GM20000 (cell line): ENCODE data around the gene FAR2.

Experiments used
- DNase-seq: peaks from one replicate; pipeline ENCODE4 v3.0.0; 2012; ENCODE audit warnings: low spot score
- CTCF ChIP-seq: IDR thresholded peaks from 2 replicates; pipeline ENCODE4 v1.5.1; 2012; ENCODE audit warnings: mild to moderate bottlenecking, control low read depth; ENCODE audit errors: extremely low read depth, missing control alignments

The FAR2 gene

DNA sequence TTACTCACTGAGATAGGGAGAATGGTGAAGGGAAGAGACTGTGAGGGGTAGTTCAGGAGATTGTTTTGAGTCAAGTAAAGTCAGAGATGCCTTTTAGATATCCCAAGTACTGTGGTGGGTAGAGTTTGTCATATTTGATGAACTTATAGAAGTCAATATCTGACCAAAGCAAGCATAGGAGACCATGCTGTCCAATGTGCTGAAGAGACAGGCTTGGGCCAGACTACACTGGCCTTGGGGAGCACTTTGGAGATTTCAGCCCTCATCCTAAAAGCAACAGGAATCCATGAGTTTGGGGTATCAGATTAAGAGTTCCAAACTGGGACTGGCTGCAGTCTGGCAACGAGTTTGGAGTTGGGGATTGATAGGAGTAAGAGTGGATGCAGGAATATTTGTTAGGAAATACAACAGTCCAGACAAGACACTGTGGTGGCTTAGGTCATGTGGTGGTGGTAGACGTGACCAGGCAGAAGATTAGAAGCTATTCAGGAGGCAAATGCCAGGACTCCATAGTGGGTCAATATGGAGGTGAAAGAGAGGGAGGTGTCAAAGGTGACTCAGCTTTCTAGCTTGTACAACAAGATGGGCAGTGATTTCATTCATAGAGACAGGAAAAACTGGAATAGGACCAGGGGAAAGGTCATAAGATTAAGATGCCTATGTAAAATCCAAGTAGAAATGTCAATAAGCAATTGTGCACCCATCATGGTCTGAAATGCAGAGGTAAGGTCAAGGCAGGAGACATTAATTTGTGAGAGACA is 81.9 kb downstream of the FAR2 start:
- DNase-seq = no peak
- no peak for TF ChIP-seq CTCF

DNA sequence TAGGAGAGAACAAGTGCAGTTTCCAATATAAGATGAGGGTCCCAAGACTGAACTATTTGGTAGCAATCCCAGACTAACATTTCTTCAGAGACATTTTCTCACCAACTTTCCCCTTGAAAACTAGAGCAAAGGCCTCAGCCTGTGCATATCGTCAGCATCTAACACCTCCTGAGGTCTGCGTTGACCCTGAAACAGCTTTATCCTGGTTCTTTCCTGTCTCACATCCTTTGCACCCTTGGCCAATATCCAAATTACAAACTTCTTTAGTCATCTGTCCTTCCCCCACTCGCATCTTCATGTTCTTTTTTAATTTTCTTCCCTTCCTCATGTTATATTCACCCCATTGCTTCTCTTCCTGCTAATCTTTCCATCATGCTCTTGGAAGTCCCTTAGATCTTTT is 83.0 kb downstream of the FAR2 start:
- DNase-seq = no peak
- TF ChIP-seq CTCF = no peak

DNA sequence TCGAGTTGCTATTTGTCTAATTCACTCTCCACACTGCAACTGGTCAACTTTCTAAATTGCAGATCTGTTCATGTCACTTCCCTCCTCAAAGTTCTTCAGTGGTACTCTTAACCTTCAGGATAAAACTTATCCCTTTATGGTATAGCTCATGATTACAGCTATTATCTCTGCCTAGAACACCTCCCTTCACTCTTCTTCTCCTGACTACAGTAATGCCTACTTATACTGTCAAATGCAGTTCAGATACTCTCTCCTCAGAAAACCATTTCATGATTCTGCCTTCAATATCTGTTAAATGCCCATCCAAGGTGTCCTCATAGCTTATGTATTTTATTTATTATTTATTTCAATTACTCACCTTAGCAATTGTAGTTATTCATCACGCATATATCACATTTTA is 85.5 kb downstream of the FAR2 start:
- TF ChIP-seq CTCF = no peak
- DNase-seq = no peak

DNA sequence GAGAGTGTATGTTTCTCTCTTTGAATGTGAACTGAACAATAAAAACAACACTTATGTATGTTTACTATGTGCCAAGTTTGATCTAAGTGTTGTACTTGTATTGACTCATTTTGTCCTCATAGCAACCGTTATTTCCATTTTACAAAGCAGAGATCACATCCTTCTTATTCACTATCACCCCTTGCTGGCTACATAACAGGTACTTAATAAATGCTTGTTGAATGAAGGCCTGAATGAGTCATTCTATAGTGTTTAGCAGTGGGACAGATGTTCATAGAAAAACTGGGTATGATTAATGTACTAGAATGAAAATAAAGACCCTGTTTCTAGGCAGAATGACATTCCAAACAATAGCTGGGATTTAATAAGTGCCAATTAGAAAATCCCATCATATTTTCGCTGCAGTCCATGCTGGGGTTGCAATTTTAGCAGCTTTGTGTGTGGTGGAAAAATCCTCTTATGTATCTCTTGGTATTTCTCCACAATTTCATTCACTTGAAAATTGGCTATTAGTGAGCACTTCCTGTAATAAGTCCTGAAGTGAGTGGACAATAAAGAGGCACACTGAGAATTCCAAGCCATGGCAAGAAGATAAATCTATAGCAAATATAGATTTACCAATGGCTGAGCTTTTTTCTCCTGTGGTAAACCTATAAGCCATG is 86.0 kb downstream of the FAR2 start:
- no peak for DNase-seq
- TF ChIP-seq CTCF = no peak

DNA sequence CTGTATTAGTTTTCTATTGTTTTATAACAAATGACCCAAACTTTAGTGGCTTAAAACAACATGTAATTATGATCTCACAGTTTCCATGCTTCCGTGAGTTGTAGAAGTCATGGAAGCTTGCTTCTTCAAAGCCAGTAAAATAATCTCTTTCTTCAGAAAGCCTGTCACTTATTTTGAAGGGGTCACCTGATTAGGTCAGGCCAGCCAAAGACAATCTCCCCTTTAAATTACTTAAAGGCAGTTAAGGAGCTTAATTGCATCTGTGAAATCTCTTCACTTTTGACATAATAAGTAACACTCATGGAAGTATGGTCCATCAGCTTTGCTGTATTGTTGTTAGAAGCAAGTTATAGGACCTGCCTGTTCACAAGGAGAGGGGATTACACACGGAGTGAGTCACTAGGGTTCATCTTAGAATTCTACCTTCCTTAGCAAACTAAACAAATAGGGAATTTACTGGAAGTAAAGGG is 89.8 kb downstream of the FAR2 start:
- no peak for DNase-seq
- TF ChIP-seq CTCF = no peak

DNA sequence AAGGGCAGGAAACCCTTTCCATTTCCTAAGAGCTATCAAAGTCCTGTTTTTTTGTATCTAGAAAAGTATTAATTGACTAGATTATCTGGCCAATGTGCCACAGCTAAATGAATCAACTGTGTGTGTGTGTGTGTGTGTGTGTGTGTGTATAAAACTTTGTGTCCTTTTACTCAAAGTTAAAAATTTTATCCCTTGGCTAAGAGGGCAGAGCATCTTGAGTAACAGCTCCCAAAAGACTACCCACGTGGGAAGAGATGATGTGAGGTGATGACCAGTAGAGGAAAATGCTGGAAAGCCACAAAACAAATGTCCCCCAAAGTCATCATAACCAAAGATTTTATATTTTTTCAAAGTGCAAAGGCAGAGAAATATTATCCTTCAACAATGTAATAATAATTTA is 90.3 kb downstream of the FAR2 start:
- no peak for TF ChIP-seq CTCF
- no peak for DNase-seq

GRCh38 chr12:29240441-29240840 is 91.4 kb downstream of the FAR2 start:
- no peak for TF ChIP-seq CTCF
- no peak for DNase-seq
